Kidney epithelial cell (primary cell): Measurements from ENCODE around the gene ERBB3. TPM values are rescaled to one million over a fixed set of nuclear protein-coding genes. Genes with fewer than 3 reads are reported as not detected.

Source experiments
- DNase-seq: peaks from one replicate; pipeline ENCODE4 v3.0.0-alpha.2; 2010; ENCODE audit warnings: low read depth
- H3K27me3 ChIP-seq: 2 replicates; pipeline ENCODE4 v1.6.0; 2011; ENCODE audit warnings: low read length; ENCODE audit not compliant: control insufficient read depth, insufficient read depth
- H3K36me3 ChIP-seq: 2 replicates; pipeline ENCODE4 v1.5.1; 2011; ENCODE audit warnings: low read length; ENCODE audit not compliant: control insufficient read depth, insufficient read depth
- H3K4me3 ChIP-seq: 2 replicates; pipeline ENCODE4 v1.5.1; 2011; ENCODE audit warnings: low read depth, mild to moderate bottlenecking, control low read depth, low read length
- CTCF ChIP-seq: IDR thresholded peaks from 2 replicates; pipeline ENCODE4 v1.5.1; 2011; ENCODE audit warnings: mild to moderate bottlenecking, moderate library complexity, low read length, control low read depth, inconsistent platforms; ENCODE audit not compliant: insufficient read depth, poor library complexity, severe bottlenecking
- total RNA-seq: library from RNA; depleted of rRNA; stranded (reverse); fragments of >200 nt; gene quantifications from 2 replicates; pipeline ENCODE4 v1.2.3, GENCODE V29; 2015

ERBB3 gene
- total RNA-seq, 1 donor from 2014 or later: 17.3 TPM

- no peak for TF ChIP-seq CTCF
- Histone ChIP-seq H3K36me3 (no peaks in the 10 kb centered on the region), H3K27me3 (no peaks in the 10 kb centered on the region), H3K4me3 (no peak overlapping the region)
- DNase-seq: no peak
Observed at GRCh38 chr12:56098592-56098991, 18.6 kb downstream of the ERBB3 start.

- no peaks in the 10 kb centered on the region for H3K27me3 ChIP-seq
- no peak for DNase-seq
- no peak overlapping the region for H3K4me3 ChIP-seq
- TF ChIP-seq CTCF: no peak
- no peaks in the 10 kb centered on the region for H3K36me3 ChIP-seq
Observed at GRCh38 chr12:56099787-56100186, 19.8 kb downstream of the ERBB3 start.

- no peak overlapping the region for H3K4me3 ChIP-seq
- H3K27me3 ChIP-seq: no peaks in the 10 kb centered on the region
- no peak for DNase-seq
- no peak for TF ChIP-seq CTCF
- no peaks in the 10 kb centered on the region for H3K36me3 ChIP-seq
Observed at GRCh38 chr12:56101045-56101444, 21.1 kb downstream of the ERBB3 start.

- no peak overlapping the region for H3K4me3 ChIP-seq
- H3K27me3 ChIP-seq: no peaks in the 10 kb centered on the region
- DNase-seq: no peak
- no peak for TF ChIP-seq CTCF
- H3K36me3 ChIP-seq: no peaks in the 10 kb centered on the region
Observed at GRCh38 chr12:56102683-56103065, 22.7 kb downstream of the ERBB3 start.

GRCh38 chr12:56103066-56103711 lies 23.2 kb downstream of the ERBB3 start:
- peak overlapping the region; percentile 76 for H3K4me3 ChIP-seq
- H3K36me3 ChIP-seq: no peaks in the 10 kb centered on the region
- no peak for TF ChIP-seq CTCF
- H3K27me3 ChIP-seq: no peaks in the 10 kb centered on the region
- DNase-seq: no peak

- Histone ChIP-seq H3K36me3 (no peaks in the 10 kb centered on the region), H3K4me3 (peak overlapping the region; percentile 76), H3K27me3 (no peaks in the 10 kb centered on the region)
- DNase-seq: no peak
- TF ChIP-seq CTCF: no peak
Observed at GRCh38 chr12:56103823-56104108, 23.8 kb downstream of the ERBB3 start.
